ENCODE measurements around the gene C12orf76.
A peak's percentile ranks its signal among the peaks of the same experiment; 100 is the strongest.
"Not testable (repeated sequence)": the region's sequence is repeated elsewhere in the genome, so short reads cannot be mapped to it uniquely, and the experiment has no call there.

Gene C12orf76

DNA sequence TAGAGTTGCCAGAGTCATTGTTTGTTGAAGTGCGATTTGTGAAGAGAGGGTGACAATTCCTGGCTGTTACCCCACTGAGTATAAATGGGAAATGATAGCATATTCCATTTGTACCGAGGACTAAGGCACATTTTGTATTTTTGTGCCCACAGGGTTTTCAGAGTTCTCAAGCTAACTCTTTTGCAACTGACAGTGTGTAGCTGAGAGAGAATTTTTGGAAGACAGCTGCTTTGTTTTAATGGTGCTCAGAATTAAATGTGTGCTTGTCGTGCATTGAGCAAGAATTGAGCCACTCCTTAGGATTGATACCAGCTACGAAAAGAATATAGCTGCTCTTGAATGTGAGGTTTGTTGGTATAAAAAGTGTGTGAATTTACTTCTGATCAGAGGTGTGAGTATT lies 27.4 kb downstream of the C12orf76 start:
- no peak for DNase-seq

DNA sequence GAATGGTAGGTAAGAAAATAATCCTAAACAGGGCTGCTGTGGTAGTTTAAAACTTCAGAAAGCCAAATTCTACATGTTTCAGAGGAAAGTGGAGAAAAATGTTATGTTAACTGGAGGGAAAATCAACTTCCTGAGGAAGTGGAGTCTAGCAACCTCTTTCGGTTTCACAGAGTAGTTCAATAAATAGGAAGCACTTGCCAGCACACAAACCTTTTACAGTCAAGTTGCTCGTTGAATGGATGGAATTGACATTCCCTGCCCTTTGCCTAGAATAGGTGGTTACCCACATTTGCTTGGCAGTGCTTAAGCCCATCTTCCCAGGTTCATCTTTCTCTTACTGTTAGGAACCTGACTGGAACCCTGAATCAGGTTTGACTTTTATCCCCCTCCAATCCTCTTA lies 33.2 kb downstream of the C12orf76 start:
- DNase-seq, result peak; percentile 61 to 80

- no peak for DNase-seq
Observed at GRCh38 chr12:110012659-110013058, 35.7 kb downstream of the C12orf76 start.

DNA sequence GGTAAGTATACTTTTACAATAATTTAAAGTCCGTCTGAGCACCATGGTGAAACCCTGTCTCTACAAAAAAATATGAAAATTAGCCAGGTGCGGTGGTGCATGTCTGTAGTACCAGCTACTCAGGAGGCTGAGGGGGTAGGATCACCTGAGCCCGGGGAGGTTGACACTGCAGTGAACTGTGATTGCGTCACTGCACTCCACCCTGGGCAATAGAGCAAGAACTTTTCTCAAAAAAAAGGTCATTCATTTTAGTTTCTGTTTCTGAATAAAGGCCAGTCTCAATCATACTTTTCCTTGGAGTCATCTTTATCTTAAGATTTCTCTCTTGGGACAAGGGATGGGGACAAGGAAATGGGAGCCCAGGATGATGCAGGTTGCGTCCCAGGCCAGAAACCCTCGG lies 36.2 kb downstream of the C12orf76 start:
- no peak for DNase-seq

GRCh38 chr12:110010853-110011723 lies 37.2 kb downstream of the C12orf76 start:
- DNase-seq, result peak; percentile 5 to 25

DNA sequence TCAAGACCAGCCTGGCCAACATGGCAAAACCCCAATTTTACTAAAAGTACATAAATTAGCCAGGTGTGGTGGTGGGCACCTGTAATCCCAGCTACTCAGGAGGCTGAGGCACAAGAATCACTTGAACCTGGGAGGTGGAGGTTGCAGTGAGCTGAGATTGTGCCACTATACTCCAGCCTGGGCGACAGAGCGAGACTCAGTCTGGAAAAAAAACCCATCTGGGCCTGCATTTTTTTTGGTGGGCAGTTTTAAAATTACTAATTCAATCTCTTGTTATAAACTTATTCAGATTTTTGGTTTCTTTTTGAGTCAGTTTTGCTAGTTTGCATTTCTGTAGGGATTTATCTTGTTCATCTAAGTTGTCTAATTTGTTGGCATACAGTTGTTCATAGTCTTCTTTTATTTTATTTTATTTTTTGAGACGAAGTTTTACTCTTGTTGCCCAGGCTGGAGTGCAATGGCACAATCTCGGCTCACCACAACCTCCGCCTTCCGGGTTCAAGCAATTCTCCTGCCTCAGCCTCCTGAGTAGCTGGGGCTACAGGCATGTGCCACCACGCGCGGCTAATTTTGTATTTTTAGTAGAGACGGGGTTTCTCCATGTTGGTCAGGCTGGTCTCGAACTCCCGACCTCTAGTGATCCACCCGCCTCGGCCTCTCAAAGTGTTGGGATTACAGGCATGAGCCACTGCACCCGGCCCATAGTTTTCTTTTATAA lies 39.5 kb downstream of the C12orf76 start:
- DNase-seq, result not testable (repeated sequence)

GRCh38 chr12:110007881-110008280 lies 40.4 kb downstream of the C12orf76 start:
- DNase-seq, result peak; percentile 75 to 96

GRCh38 chr12:110006115-110006514 lies 42.2 kb downstream of the C12orf76 start:
- DNase-seq, result no peak

GRCh38 chr12:110005319-110005973 lies 42.9 kb downstream of the C12orf76 start:
- no peak for DNase-seq

DNA sequence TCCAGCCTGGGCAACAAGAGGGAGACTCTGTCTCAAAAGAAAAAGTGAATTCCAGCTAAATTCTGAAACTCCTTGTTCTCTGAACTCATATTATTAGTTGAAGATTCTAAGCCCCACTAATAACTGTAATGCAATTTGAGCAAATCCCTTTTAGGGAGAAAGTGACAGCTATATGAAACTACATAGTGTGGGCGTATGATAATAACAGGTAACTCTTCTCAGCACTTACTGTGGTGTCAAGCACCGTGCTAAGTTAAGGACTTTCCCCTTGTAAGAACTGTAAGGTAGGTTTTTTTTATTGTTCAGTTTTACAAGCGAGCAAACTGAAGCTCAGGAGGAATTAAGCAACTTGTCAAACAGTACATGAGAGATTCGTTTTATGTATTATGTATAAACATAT lies 43.7 kb downstream of the C12orf76 start:
- no peak for DNase-seq

GRCh38 chr12:110002676-110003515 lies 45.4 kb downstream of the C12orf76 start:
- no peak for DNase-seq

DNA sequence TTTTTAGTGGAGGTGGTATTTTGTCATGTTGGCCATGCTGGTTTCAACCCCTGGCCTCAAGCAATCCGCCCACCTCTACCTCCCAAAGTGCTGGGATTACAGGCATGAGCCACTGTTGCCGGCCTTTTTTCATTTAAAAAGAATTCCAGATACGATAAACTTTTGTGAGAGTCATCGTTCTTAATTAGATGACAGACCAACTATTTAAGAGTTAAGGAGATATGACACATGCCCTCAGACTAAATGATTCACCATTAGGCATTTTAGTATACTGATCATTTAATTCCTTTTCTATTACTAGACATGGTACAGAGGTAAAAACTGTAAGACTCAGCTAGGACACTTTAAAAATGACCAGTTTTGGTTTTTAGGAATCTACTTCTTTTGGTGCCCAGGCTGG lies 46.7 kb downstream of the C12orf76 start:
- DNase-seq, result no peak

DNA sequence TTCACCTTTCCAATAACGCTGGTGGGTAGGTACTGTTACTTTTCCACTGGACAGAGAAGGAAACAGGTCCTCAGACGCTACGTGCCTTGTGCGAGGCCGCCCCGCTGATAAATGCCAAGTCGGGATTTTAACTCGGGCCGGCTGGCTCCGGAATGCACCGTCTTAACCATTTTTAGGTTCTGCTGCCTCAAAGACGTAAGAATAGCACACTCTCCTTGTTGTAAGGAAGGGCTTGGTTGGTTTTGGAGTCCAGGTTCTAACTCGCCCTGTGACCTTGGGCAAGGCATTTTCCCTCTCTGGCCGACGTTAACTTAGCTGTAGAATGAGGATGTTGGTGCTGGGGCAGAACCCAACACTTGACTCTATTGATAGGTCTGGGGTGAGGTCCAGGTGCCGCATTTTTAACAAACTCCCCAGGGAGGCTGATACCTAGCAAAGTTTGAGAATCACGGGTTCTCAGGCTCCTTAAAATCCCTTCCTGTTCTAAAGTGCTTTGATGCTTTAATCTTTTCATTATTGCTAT lies 48.3 kb downstream of the C12orf76 start:
- DNase-seq, result peak; percentile 21 to 40

GRCh38 chr12:109999649-109999971 lies 48.7 kb downstream of the C12orf76 start:
- no peak for DNase-seq

DNA sequence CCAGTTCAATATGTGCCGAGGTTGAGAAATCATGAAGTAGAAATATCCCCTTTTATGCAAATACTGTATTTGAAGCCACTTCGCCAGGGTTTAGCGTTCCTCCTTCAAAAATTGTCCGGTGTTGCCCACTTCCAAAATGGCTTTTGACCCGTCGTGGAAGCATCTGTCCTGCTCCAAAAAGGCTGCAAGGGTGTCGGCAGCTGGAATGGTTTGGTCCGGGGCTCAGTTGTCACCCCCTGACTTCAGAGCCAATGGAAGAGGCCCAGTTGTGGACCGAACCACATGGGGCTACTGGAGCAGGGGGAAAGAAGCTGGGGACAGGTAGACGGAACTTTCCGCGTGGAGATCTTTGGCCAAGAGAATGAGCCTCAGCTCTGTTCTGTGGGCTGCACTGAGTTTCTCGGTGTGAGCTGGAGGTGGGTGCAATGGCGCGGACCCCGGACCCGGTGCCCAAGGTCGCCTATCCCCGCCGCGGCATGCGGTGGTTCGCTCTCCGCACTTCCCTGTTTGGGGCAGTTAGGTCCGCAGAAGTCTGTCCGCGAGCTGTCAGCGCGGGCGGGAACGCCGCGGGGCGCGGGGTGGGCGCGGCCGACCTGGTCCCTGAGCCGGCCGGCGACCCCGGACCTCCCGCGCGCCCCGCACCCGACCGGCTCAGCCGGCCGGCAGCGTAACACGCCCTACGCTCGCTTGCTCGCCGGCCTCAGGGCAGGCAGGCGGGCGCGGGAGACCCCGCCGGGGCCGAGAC lies 49.2 kb downstream of the C12orf76 start, which contains the start of gene ANKRD13A:
ANKRD13A (plus strand) TSS at position 527 of the 745 bp plus-strand sequence. CDS start 259 bp downstream, outside the sequence.
- peak; percentile 93 to 94 for DNase-seq

DNA sequence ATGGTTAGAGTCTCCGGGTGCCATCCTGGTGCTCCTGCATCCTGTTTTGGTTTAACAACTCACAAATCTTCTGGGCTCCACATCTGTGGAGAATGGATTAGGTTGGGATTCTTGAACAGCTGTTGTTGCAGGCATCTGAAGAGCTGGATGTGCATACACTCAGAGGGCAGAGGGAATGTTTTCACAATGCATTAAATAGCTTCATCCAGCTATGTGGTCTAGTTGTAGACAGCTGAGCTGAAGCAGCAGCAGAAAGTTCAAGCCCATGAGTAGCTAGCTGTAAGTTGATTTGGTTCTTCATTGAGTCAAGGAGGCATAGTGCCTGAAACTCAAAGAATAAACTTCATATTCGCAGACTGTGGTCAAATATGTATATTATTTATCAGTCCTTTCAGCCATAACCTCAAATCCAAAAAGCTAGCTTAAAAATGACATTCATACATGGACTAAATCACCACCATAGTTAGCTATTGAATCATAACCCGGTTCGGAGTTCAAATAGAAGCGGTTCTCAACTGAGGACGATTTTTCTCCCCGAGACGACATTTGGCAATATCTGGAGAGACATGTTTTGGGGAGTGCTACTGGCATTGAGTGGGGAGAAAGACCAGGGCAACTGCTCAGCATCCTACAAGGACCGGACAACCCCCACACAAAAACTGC lies 50.0 kb downstream of the C12orf76 start:
- no peak for DNase-seq

GRCh38 chr12:109997393-109997792 lies 50.9 kb downstream of the C12orf76 start:
- no peak for DNase-seq

- DNase-seq, result no peak
Observed at GRCh38 chr12:109996483-109996853, 51.9 kb downstream of the C12orf76 start.

GRCh38 chr12:109995686-109996482 lies 52.4 kb downstream of the C12orf76 start, which contains the start of gene GIT2:
Gene GIT2, minus strand, starts transcription at chr12:109996368. Its CDS starts 144 bp downstream, at chr12:109996224.
- DNase-seq, result peak; percentile 95 to 98

GRCh38 chr12:109995361-109995685 lies 53.0 kb downstream of the C12orf76 start:
- DNase-seq, result peak; percentile 59 to 76
